K562 (cell line): ENCODE data around the gene GYG1. TPM values are rescaled to one million over a fixed set of nuclear protein-coding genes. Genes with fewer than 3 reads are reported as not detected.

Experiments used
- ATAC-seq: fragments of 200-7000 bp; cut with Tn5 transposase; 3 replicates; pipeline ENCODE4 v1.9.1; 2020; ENCODE audit warnings: moderate library complexity
- BruUV-seq: library from RNA; stranded (reverse); fragments of 400-500 nt; replicated peaks from 2 replicates; lab custom pipeline; 2021; lab: Mats Ljungman, UMichigan
- CTCF ChIA-PET: fragments of 300-600 bp; formaldehyde crosslinking; extraction: SDS; loops from one replicate; lab custom pipeline; 2021; ENCODE audit warnings: low intra/inter-chr PET ratio; lab: Yijun Ruan, JAX
- POLR2A ChIA-PET: fragments of 300-600, 350-650 bp; sonication (Branson Sonifier 250); formaldehyde crosslinking; extraction: SDS; loops from one replicate; lab custom pipeline; 2021; ENCODE audit warnings: antibody characterized with exemption, inconsistent platforms; lab: Yijun Ruan, JAX
- DNase-seq, 4 experiments: peaks; one replicate each; pipeline versions ENCODE4 v3.0.0 to v3.0.0-alpha.2; 2011 to 2018; ENCODE audit warnings: low spot score in 3 of 4, mixed read lengths in 3 of 4; ENCODE audit errors: extremely low read depth in 1 of 4
- FAIRE-seq: peaks from 2 replicates; lab custom pipeline; 2011; peaks lifted over from hg19 to GRCh38; lab: Jason Lieb, UNC
- H2AFZ ChIP-seq: 2 replicates; pipeline ENCODE4 v1.6.0; 2011; ENCODE audit warnings: low read depth, low read length, control low read depth, inconsistent platforms
- H3K27ac ChIP-seq: fragments of 200-600 bp; 3 replicates; pipeline ENCODE4 v1.8.0; 2011; ENCODE audit warnings: low read depth, mild to moderate bottlenecking, control low read depth, inconsistent platforms, low read length, moderate library complexity, mixed read lengths; ENCODE audit errors: extremely low read depth
- H3K27me3 ChIP-seq, 2 experiments: fragments of 300-600 bp in 1 of 2; 2 replicates in 1 of 2; 3 replicates in 1 of 2; pipeline versions ENCODE4 v1.6.0 to v1.8.0; 2011; ENCODE audit warnings: inconsistent platforms in 2 of 2, low read length in 2 of 2, mild to moderate bottlenecking in 1 of 2, mixed read lengths in 1 of 2, moderate library complexity in 1 of 2; ENCODE audit not compliant: control insufficient read depth in 2 of 2, insufficient read depth in 2 of 2
- H3K36me3 ChIP-seq: fragments of 300-600 bp; 3 replicates; pipeline ENCODE4 v1.8.0; 2011; ENCODE audit warnings: mild to moderate bottlenecking, low read length, inconsistent platforms; ENCODE audit not compliant: control insufficient read depth, insufficient read depth
- H3K4me1 ChIP-seq, 2 experiments: fragments of 200-600 bp in 1 of 2; replicated peaks in 1 of 2; 2 replicates in 1 of 2; 3 replicates in 1 of 2; pipeline versions ENCODE4 v1.5.1 to v1.8.0; 2011; ENCODE audit warnings: inconsistent platforms in 2 of 2, low read length in 2 of 2, mild to moderate bottlenecking in 1 of 2, mixed read lengths in 1 of 2, moderate library complexity in 1 of 2; ENCODE audit not compliant: control insufficient read depth in 2 of 2, insufficient read depth in 2 of 2
- H3K4me2 ChIP-seq: 2 replicates; pipeline ENCODE4 v1.6.1; 2011; ENCODE audit warnings: low read length, control low read depth, inconsistent platforms, mixed read lengths; ENCODE audit not compliant: insufficient read depth
- H3K4me3 ChIP-seq: fragments of 200-600 bp; sonication (generic), shearing (Covaris generic); 2 replicates; pipeline ENCODE4 v1.5.1; 2016; ENCODE audit warnings: control low read depth, inconsistent platforms
- H3K79me2 ChIP-seq: fragments of 200-600 bp; 3 replicates; pipeline ENCODE4 v1.8.0; 2011; ENCODE audit warnings: low read length, inconsistent platforms; ENCODE audit not compliant: control insufficient read depth, insufficient read depth
- H3K9ac ChIP-seq, 2 experiments: 2 replicates each; pipeline versions ENCODE4 v1.6.0 to v1.6.1; 2011; ENCODE audit warnings: low read depth in 2 of 2, low read length in 2 of 2, control low read depth in 1 of 2, inconsistent platforms in 1 of 2, mild to moderate bottlenecking in 1 of 2, mixed read lengths in 1 of 2; ENCODE audit not compliant: insufficient read depth in 1 of 2
- H3K9me1 ChIP-seq: one replicate; pipeline ENCODE4 v1.6.0; 2011; ENCODE audit warnings: inconsistent platforms, mild to moderate bottlenecking, low read length, moderate library complexity; ENCODE audit not compliant: control insufficient read depth, insufficient read depth
- H3K9me3 ChIP-seq: replicated peaks from 2 replicates; pipeline ENCODE4 v1.5.1; 2011; ENCODE audit warnings: low read depth, low read length, inconsistent platforms; ENCODE audit not compliant: control insufficient read depth, insufficient read depth
- H4K20me1 ChIP-seq: replicated peaks from 2 replicates; pipeline ENCODE4 v1.6.1; 2011; ENCODE audit warnings: low read length, inconsistent platforms, mixed read lengths; ENCODE audit not compliant: control insufficient read depth, insufficient read depth
- CREB3L1 ChIP-seq: fragments of 450-650 bp; IDR thresholded peaks from 2 replicates; pipeline ENCODE4 v1.6.1; 2014; ENCODE audit warnings: low read depth, mild to moderate bottlenecking, moderate library complexity, borderline replicate concordance
- DDX20 ChIP-seq: fragments of 450-650 bp; IDR thresholded peaks from 2 replicates; pipeline ENCODE4 v1.6.1; 2016; ENCODE audit warnings: missing genetic modification characterization, low read depth, mild to moderate bottlenecking, missing compliant biosample characterization, moderate library complexity
- KLF10 ChIP-seq: fragments of 250-450 bp; sonication (Bioruptor Pico); IDR thresholded peaks from 2 replicates; pipeline ENCODE4 v1.6.1; 2021; ENCODE audit warnings: matching md5 sums
- RREB1 ChIP-seq: fragments of 250-450 bp; sonication (Bioruptor Pico); IDR thresholded peaks from 2 replicates; pipeline ENCODE4 v1.4.0; 2020
- TFE3 ChIP-seq: fragments of 450-650 bp; formaldehyde crosslinking; IDR thresholded peaks from 2 replicates; pipeline ENCODE4 v1.4.0; 2020; ENCODE audit warnings: mild to moderate bottlenecking, mixed read lengths
- ZKSCAN3 ChIP-seq: fragments of 250-450 bp; sonication (Bioruptor Pico); IDR thresholded peaks from 2 replicates; pipeline ENCODE4 v1.4.0; 2020
- ZNF280A ChIP-seq: fragments of 450-650 bp; IDR thresholded peaks from 2 replicates; pipeline ENCODE4 v1.6.1; 2018; ENCODE audit warnings: mild to moderate bottlenecking, low read depth; ENCODE audit not compliant: partially characterized antibody
- ZNF57 ChIP-seq: fragments of 450-650 bp; formaldehyde crosslinking; IDR thresholded peaks from 2 replicates; pipeline ENCODE4 v1.4.0; 2020; ENCODE audit warnings: mild to moderate bottlenecking, moderate library complexity
- WGBS: fragments of 100-300 bp; shearing (Covaris generic); methylation state at CpG from one replicate; pipeline ENCODE4 v1.1.6; 2016; ENCODE audit warnings: low coverage, mixed read lengths; ENCODE audit not compliant: insufficient coverage; ENCODE audit errors: missing lambda C conversion rate; 5-methylcytosine and 5-hydroxymethylcytosine counted together
- in situ Hi-C: fragments of 300-500 bp; cut with MboI; formaldehyde crosslinking; loops from 4 replicates; pipeline ENCODE4 v1.15.0; 2018; ENCODE audit warnings: inconsistent platforms, mixed read lengths
- intact Hi-C: fragments of 100-400 bp; cut with micrococcal nuclease; formaldehyde crosslinking; loops from 2 replicates; pipeline ENCODE4 v1.14.2; 2022
- polyA plus RNA-seq, 8 experiments: library from polyadenylated mRNA; depleted of rRNA in 4 of 8; stranded (reverse) in 5 of 8; unstranded in 3 of 8; fragments of >200 nt; fragmentation: Nextera tagmentation in 2 of 8; fragmentation: Illumina TruSeq in 1 of 8; extraction: Ambion mirVana in 2 of 8; extraction: Trizol in 1 of 8; gene quantifications; 2 replicates each; pipeline versions ENCODE4 v1.2.1 to v1.2.3, GENCODE V29; 2011 to 2014; ENCODE audit warnings: inconsistent platforms in 1 of 8, missing spikeins in 1 of 8
- total RNA-seq, 7 experiments: library from RNA; depleted of rRNA in 6 of 7; stranded (reverse); fragments of >200 nt in 6 of 7; fragmentation: Illumina TruSeq in 2 of 7; extraction: Trizol in 2 of 7; gene quantifications; 2 replicates each; pipeline versions ENCODE4 v1.2.1 to v1.2.3, GENCODE V29; 2011 to 2021; ENCODE audit warnings: low replicate concordance in 1 of 7
- TF ChIP-seq, protein P1 (sequence below), 2 experiments: fragments of 450-650 bp; IDR thresholded peaks; 2 replicates each; pipeline ENCODE4 v1.6.1; 2016

The GYG1 gene
- total and polyA plus RNA-seq, 9 of the 15 experiments (the other 6 are each of a cell fraction or from before 2014, with no cell fraction given), result 14.6 to 38.4 (median 24.6) TPM

DNA sequence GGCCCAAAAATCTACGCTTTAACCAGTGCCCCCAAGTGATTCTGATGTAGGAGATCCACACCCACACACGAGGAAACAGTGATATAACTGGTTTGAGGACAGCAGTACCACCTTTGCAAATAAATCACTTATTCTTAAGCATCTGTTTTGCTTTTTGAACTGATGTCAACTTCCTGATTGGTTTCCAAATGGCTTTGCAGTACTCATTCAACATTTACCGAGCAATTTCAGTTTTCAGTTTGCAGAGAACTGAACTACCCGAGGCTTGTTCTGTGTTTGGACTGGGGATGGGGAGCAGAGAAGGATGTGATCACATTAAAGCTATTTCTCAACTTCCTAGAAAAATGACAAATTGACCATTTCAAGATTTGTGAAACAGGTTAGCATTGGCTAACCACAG is 1.1 kb upstream of the GYG1 start:
- in situ Hi-C loops (no loop called here), intact Hi-C loops (loop anchor here (5.0 kb wide), 1 partner anchor 97 kb away; the partner anchor contains the start of gene HLTF)
- Histone ChIP-seq H3K79me2 (peaks cover 7% of the 10 kb centered on the region; the same call in 2 of the 3 replicates), H3K4me2 (no peak overlapping the region), H2AFZ (peak overlapping the region; percentile 95), H3K27me3 (peaks cover 4 to 15% of the 10 kb centered on the region in 2 experiments; a peak in 3 of 5 replicates), H3K4me1 (peaks cover 6 to 13% of the 10 kb centered on the region in 2 experiments; a peak in 4 of 5 replicates), H3K36me3 (peaks cover 8% of the 10 kb centered on the region; the same call in 1 of the 3 replicates), H3K9me3 (no peaks in the 10 kb centered on the region), H3K4me3 (no peak overlapping the region), H3K9me1 (no peaks in the 10 kb centered on the region), H3K27ac (no peak overlapping the region), H3K9ac (peak overlapping the region in 1 of 2 experiments; percentile 61; a peak in 1 of 4 replicates), H4K20me1 (no peaks in the 10 kb centered on the region)
- no TSS peak for BruUV-seq
- DNase-seq (no peak), ATAC-seq (no peak), FAIRE-seq (no peak)
- WGBS, result 71% methylated on average over 4 of the region's 4 CpGs
- ChIA-PET CTCF (interaction anchor here (0.6 kb wide), 1 partner anchor 130 kb away, joined by 3 read pairs; no protein-coding TSS in a partner anchor), POLR2A (interaction anchor here (1.1 kb wide), 1 partner anchor 10 kb away, joined by 4 read pairs; no protein-coding TSS in a partner anchor)
- TF ChIP-seq DDX20 (tag) (no peak), ZKSCAN3 (no peak), TFE3 (CRISPR knock-in tag) (no peak), KLF10 (CRISPR knock-in tag) (no peak), ZNF57 (CRISPR knock-in tag) (no peak), CREB3L1 (no peak), ZNF280A (no peak), RREB1 (CRISPR knock-in tag) (no peak)
- TF ChIP-seq, protein P1, sequence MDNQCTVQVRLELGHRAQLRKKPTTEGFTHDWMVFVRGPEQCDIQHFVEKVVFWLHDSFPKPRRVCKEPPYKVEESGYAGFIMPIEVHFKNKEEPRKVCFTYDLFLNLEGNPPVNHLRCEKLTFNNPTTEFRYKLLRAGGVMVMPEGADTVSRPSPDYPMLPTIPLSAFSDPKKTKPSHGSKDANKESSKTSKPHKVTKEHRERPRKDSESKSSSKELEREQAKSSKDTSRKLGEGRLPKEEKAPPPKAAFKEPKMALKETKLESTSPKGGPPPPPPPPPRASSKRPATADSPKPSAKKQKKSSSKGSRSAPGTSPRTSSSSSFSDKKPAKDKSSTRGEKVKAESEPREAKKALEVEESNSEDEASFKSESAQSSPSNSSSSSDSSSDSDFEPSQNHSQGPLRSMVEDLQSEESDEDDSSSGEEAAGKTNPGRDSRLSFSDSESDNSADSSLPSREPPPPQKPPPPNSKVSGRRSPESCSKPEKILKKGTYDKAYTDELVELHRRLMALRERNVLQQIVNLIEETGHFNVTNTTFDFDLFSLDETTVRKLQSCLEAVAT (IDR thresholded peaks at IDR 0.05), result no peak
